Measurements from ENCODE around the gene MCUB. TPM values are rescaled to one million over a fixed set of nuclear protein-coding genes. Genes with fewer than 3 reads are reported as not detected.

MCUB gene
- total and polyA plus RNA-seq, 12 donors = 1.7 to 12.6 (median 3.5) TPM

DNA sequence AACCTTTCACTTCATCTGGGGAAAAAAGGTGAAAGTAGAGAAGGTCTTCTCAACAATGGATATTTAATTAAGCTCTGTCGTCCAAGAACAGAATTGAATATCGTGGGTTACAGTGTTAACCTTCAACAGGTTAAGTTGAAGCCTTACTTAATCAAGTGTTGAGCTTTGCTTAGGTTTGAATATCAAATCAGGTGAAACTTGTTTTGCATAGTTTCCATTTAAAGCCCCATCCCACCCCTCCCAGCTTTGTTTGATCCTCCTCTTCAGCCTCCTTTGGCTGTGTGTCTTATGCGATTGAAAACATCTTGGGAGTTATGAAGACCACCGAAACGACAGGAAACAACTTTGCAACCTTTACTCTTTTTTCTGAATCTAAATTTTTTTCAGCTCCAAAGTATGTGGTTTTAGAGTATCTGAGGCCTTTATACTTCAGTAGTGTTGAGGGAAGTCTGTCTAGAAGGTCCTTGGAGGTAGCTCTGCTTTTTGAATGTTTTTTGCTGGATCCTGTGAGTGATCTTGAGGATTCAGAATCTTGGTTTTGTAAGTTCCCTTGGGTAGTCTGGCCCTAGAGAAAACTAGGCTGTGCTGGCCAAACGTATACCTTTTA is 39.1 kb downstream of the MCUB start:
- TF ChIP-seq, protein P1, sequence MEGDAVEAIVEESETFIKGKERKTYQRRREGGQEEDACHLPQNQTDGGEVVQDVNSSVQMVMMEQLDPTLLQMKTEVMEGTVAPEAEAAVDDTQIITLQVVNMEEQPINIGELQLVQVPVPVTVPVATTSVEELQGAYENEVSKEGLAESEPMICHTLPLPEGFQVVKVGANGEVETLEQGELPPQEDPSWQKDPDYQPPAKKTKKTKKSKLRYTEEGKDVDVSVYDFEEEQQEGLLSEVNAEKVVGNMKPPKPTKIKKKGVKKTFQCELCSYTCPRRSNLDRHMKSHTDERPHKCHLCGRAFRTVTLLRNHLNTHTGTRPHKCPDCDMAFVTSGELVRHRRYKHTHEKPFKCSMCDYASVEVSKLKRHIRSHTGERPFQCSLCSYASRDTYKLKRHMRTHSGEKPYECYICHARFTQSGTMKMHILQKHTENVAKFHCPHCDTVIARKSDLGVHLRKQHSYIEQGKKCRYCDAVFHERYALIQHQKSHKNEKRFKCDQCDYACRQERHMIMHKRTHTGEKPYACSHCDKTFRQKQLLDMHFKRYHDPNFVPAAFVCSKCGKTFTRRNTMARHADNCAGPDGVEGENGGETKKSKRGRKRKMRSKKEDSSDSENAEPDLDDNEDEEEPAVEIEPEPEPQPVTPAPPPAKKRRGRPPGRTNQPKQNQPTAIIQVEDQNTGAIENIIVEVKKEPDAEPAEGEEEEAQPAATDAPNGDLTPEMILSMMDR (IDR thresholded peaks at IDR 0.05) = no peak
- 92% methylated on average over 6 of the region's 6 CpGs for WGBS, 2 donors
- Histone ChIP-seq H3K4me3 (no peak overlapping the region), H3K4me1 (no peaks in the 10 kb centered on the region), H3K27ac (no peak overlapping the region), H3K27me3 (no peaks in the 10 kb centered on the region), H3K36me3 (peaks cover 0 to 5% (median 0%) of the 10 kb centered on the region in 9 donors), H3K9me3 (peaks cover 0 to 15% (median 0%) of the 10 kb centered on the region in 11 donors)
- intact Hi-C loops (cut with DNase I) = no loop called here
- ATAC-seq = no peak
- DNase-seq = no peak

DNA sequence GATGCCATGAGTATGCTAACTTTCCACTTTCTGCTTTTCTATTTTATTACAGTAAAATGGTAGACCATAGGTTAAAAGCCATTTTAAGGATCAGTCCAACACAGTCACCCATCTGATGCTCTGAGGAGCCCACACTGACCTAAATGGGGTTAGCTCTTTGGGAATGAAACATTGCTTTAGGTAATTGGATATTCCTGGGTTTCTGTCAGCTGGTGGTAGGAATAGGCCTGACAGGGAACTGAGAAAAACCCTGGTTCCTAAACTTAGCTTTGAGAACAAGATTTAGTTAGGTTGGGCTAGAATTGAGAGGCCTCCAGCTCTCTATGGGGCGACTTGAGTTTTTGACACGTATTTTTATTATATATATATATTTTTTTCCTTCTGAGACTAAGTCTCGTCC is 40.4 kb downstream of the MCUB start:
- ATAC-seq = no peak

DNA sequence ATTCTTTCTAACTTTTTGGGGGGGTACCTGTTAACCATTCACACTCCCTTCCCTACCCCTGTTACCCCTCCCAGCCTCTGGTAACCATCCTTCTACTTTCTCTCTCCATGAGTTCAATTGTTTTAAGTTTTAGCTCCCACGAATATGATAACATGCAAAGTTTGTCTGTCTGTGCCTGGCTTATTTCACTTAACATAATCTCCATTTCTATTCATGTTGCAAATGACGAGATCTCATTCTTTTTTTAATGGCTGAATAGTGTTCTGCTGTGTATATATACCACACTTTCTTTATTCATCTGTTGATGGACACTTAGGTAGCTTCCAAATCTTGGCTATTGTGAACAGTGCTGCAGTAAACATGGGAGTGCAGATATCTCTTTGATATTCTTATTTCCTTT is 41.3 kb downstream of the MCUB start:
- WGBS, 2 donors = 74% methylated on average over 2 of the region's 2 CpGs

More for the DNA sequence above, 40.4 kb downstream of the MCUB start:
- H3K9me3 ChIP-seq = peaks cover 0 to 15% (median 0%) of the 10 kb centered on the region in 11 donors
- TF ChIP-seq, protein P1 (IDR thresholded peaks at IDR 0.05) = no peak
- no peak overlapping the region for H3K27ac ChIP-seq
- peaks cover 0 to 5% (median 0%) of the 10 kb centered on the region in 9 donors for H3K36me3 ChIP-seq
- H3K27me3 ChIP-seq = no peaks in the 10 kb centered on the region
- WGBS, 2 donors = 92 to 97% methylated on average over 3 of the region's 3 CpGs
- no peak for DNase-seq
- no peak overlapping the region for H3K4me3 ChIP-seq
- H3K4me1 ChIP-seq = no peaks in the 10 kb centered on the region
- intact Hi-C loops (cut with DNase I) = no loop called here

DNA sequence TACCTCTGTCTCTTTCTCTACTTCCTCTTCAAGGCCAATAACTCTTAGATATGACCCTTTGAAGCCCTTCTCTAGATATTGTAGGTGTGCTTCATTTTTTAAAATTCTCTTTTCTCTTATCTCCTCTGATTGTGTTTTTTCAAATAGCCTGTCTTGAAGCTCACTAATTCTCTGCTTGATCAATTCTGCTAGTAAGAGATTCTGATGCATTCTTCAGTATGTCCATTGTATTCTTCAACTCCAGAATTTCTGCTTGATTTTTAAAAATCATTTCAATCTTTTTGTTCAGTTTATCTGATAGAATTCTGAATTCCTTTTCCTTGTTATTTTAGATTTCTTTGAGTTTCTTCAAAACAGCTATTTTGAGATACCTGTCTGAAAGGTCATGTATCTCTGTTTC is 47.9 kb downstream of the MCUB start:
- peaks cover 0 to 49% (median 9%) of the 10 kb centered on the region in 11 donors for H3K9me3 ChIP-seq
- TF ChIP-seq, protein P1 (IDR thresholded peaks at IDR 0.05) = no peak
- ATAC-seq = no peak
- no peak overlapping the region for H3K27ac ChIP-seq
- H3K36me3 ChIP-seq = peaks cover 0 to 5% (median 0%) of the 10 kb centered on the region in 9 donors
- no peaks in the 10 kb centered on the region for H3K27me3 ChIP-seq
- H3K4me1 ChIP-seq = peaks cover 0 to 10% (median 0%) of the 10 kb centered on the region in 9 donors
- intact Hi-C loops (cut with DNase I) = no loop called here
- no peak overlapping the region for H3K4me3 ChIP-seq
- DNase-seq = no peak

More for the DNA sequence above, 41.3 kb downstream of the MCUB start:
- Histone ChIP-seq H3K9me3 (peaks cover 0 to 19% (median 0%) of the 10 kb centered on the region in 11 donors), H3K36me3 (peaks cover 0 to 5% (median 0%) of the 10 kb centered on the region in 9 donors), H3K27ac (no peak overlapping the region), H3K4me1 (no peaks in the 10 kb centered on the region), H3K4me3 (no peak overlapping the region), H3K27me3 (no peaks in the 10 kb centered on the region)
- intact Hi-C loops (cut with DNase I) = no loop called here
- ATAC-seq = no peak
- TF ChIP-seq, protein P1 (IDR thresholded peaks at IDR 0.05) = no peak
- DNase-seq = no peak
